Measurements from ENCODE around the gene F7.

The F7 gene

DNA sequence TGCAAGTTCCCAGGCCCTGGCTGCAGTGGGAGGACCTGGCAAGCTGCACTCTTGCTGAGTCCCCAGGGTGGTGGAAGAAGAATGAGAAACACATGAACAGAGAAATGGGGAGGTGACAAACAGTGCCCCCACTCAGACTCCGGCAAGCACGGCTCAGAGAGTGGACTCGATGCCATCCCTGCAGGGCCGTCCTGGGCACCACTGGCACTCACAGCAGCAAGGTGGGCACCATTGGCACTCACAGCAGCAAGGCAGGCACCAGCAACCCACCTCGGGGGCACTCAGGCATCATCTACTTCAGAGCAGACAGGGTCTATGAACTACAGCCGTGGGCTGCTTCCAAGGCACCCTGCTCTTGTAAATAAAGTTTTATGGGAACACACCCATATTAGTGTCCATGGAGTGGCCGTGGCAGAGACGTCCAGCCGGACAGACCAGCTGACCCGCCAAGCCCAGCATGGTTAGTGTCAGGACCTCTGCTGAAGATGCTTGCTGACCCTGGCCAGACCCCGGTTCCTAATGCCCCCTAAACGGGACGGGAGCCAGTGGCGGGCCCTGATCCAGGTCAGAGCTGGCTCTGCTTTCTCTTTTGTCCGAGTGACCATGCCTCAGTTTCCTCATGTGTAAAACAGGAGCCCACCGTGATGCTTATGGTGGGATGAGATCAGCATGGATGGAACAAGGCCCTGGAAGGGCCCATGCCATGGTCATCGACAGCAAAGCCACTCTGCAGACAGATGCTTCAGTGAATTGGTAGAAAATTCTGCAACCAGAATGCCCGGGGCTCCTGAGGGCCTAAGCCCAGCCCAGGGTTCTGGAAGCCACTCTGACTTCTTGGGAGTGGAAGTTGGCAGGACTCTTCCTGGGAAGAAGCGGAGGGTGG, 14.9 kb downstream of the F7 start:
- no peak overlapping the region for H4K91ac ChIP-seq (ENCODE audit: low read length)
- H2BK12ac ChIP-seq (ENCODE audit: low read length in 2 of 2): no peak overlapping the region
- no peak overlapping the region for H3K27ac ChIP-seq (ENCODE audit: low read length, poor library complexity, severe bottlenecking)
- H3K4me2 ChIP-seq (ENCODE audit: low read length, poor library complexity, severe bottlenecking): no peak overlapping the region
- H3K18ac ChIP-seq (ENCODE audit: low read depth in 1 of 2, low read length in 2 of 2): no peak overlapping the region
- H3K9ac ChIP-seq (ENCODE audit: low read length): no peak overlapping the region
- no peak overlapping the region for H3K4ac ChIP-seq (ENCODE audit: low read depth in 1 of 2, low read length in 2 of 2)
- no peak overlapping the region for H2AFZ ChIP-seq (ENCODE audit: low read depth, low read length)
- peaks cover 12 to 47% of the 10 kb centered on the region in 2 experiments for H3K27me3 ChIP-seq (ENCODE audit: control insufficient read depth in 1 of 2, insufficient read depth in 1 of 2, low read length in 2 of 2)
- H3K23ac ChIP-seq (ENCODE audit: low read length in 2 of 2): no peak overlapping the region
- no peak overlapping the region for H2BK5ac ChIP-seq (ENCODE audit: low read depth, low read length, poor library complexity, severe bottlenecking)
- H3K4me3 ChIP-seq (ENCODE audit: insufficient read depth in 1 of 2, low read depth in 1 of 2, low read length in 2 of 2): no peak overlapping the region
- no peak overlapping the region for H2BK15ac ChIP-seq (ENCODE audit: low read depth, poor library complexity, severe bottlenecking)
- no peak for DNase-seq
- no peak overlapping the region for H2AK5ac ChIP-seq (ENCODE audit: low read length, severe bottlenecking)
- no peaks in the 10 kb centered on the region for H3K36me3 ChIP-seq (ENCODE audit: control insufficient read depth in 1 of 2, insufficient read depth in 2 of 2, low read depth in 1 of 2, low read length in 2 of 2)
- no peaks in the 10 kb centered on the region for H3K9me3 ChIP-seq (ENCODE audit: control insufficient read depth, low read length)
- H4K8ac ChIP-seq (ENCODE audit: low read length): no peak overlapping the region
- no peaks in the 10 kb centered on the region for H3K79me1 ChIP-seq (replicated peaks; ENCODE audit: low read length, poor library complexity, severe bottlenecking)
- no peak overlapping the region for H2BK120ac ChIP-seq (ENCODE audit: low read depth, low read length)
- WGBS: 87% methylated on average over 19 of the region's 19 CpGs
- H3K4me1 ChIP-seq (ENCODE audit: control insufficient read depth, insufficient read depth, low read depth, low read length): peaks cover 11% of the 10 kb centered on the region
- H3K14ac ChIP-seq (ENCODE audit: low read length in 2 of 2): no peak overlapping the region

DNA sequence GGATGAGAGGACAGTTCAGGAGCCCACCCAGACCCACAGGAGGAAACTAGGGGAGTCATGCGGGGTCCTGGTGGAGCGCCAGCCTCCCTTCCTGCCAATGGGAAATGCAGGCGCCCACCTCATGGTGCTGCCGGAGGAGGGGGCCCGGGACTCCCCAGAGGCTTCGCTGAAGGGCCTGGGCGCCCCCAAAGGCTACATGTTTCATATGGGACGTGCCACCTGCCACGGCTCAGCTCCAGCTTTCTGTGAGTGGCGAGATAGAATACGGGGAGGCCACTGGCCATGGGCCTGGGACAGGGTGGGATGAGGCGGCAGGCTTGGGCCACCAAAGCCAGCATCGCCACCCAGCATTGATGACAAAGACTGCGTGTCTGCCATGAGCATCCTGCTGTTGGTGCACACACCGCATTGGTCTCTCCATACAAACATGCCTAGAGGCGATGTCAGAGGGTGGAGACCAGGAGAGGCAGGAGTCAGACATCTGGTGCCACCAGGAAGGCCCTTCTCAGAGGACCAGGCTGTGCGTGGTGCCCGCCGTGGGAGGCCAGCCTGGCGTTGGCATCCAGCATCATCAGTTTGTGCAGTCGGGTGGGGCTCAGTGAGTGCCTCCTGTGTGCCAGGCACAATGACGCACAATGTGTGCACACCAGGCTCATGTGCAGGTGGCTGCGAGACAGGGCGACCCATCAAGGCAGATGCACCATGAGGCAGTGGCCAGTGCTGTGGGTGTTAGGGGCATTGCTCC, 15.8 kb downstream of the F7 start:
- no peak overlapping the region for H3K4me2 ChIP-seq (ENCODE audit: low read length, poor library complexity, severe bottlenecking)
- peaks cover 11% of the 10 kb centered on the region for H3K4me1 ChIP-seq (ENCODE audit: control insufficient read depth, insufficient read depth, low read depth, low read length)
- H3K27ac ChIP-seq (ENCODE audit: low read length, poor library complexity, severe bottlenecking): no peak overlapping the region
- no peak overlapping the region for H2AFZ ChIP-seq (ENCODE audit: low read depth, low read length)
- no peak for DNase-seq
- H3K9ac ChIP-seq (ENCODE audit: low read length): no peak overlapping the region
- WGBS: 92% methylated on average over 24 of the region's 24 CpGs
- H2BK15ac ChIP-seq (ENCODE audit: low read depth, poor library complexity, severe bottlenecking): no peak overlapping the region
- H4K91ac ChIP-seq (ENCODE audit: low read length): no peak overlapping the region
- no peak overlapping the region for H3K4ac ChIP-seq (ENCODE audit: low read depth in 1 of 2, low read length in 2 of 2)
- H3K18ac ChIP-seq (ENCODE audit: low read depth in 1 of 2, low read length in 2 of 2): no peak overlapping the region
- H2BK120ac ChIP-seq (ENCODE audit: low read depth, low read length): no peak overlapping the region
- no peaks in the 10 kb centered on the region for H3K79me1 ChIP-seq (replicated peaks; ENCODE audit: low read length, poor library complexity, severe bottlenecking)
- H2BK5ac ChIP-seq (ENCODE audit: low read depth, low read length, poor library complexity, severe bottlenecking): no peak overlapping the region
- H3K9me3 ChIP-seq (ENCODE audit: control insufficient read depth, low read length): no peaks in the 10 kb centered on the region
- H3K36me3 ChIP-seq (ENCODE audit: control insufficient read depth in 1 of 2, insufficient read depth in 2 of 2, low read depth in 1 of 2, low read length in 2 of 2): peaks cover 0 to 3% of the 10 kb centered on the region in 2 experiments
- H3K14ac ChIP-seq (ENCODE audit: low read length in 2 of 2): no peak overlapping the region
- no peak overlapping the region for H2AK5ac ChIP-seq (ENCODE audit: low read length, severe bottlenecking)
- H3K27me3 ChIP-seq (ENCODE audit: control insufficient read depth in 1 of 2, insufficient read depth in 1 of 2, low read length in 2 of 2): peaks cover 7 to 39% of the 10 kb centered on the region in 2 experiments
- no peak overlapping the region for H4K8ac ChIP-seq (ENCODE audit: low read length)
- no peak overlapping the region for H3K4me3 ChIP-seq (ENCODE audit: insufficient read depth in 1 of 2, low read depth in 1 of 2, low read length in 2 of 2)
- no peak overlapping the region for H2BK12ac ChIP-seq (ENCODE audit: low read length in 2 of 2)
- H3K23ac ChIP-seq (ENCODE audit: low read length in 2 of 2): no peak overlapping the region

DNA sequence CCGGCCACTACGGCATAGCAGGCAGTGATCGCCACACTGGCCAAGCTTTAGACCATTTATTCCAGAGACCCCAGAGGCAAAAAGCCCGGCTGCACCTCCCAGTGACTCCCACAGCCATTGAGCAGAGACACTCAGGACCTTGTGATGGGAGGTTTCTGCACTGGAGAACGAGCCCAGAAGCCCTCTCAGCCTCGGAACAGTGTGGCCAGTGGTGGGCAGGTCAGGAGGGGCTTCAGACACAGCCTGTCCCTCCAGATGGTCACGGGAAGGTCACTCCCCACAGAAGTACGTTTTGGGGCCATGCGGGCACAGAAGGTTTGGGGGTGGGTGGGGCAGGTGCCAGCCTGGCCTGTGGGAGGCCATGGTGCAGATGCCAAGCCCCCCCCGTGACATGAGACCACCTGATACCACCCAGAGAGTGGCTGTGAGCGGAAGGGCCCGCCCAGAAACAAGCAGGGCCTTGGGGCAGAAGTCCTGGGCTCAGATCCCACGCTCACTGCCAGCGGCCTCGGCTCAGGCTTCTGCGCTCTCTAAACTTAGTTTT, 16.4 kb downstream of the F7 start:
- Histone ChIP-seq H3K36me3 (ENCODE audit: control insufficient read depth in 1 of 2, insufficient read depth in 2 of 2, low read depth in 1 of 2, low read length in 2 of 2) (peaks cover 0 to 3% of the 10 kb centered on the region in 2 experiments), H3K18ac (ENCODE audit: low read depth in 1 of 2, low read length in 2 of 2) (no peak overlapping the region), H2AK5ac (ENCODE audit: low read length, severe bottlenecking) (no peak overlapping the region), H3K4me2 (ENCODE audit: low read length, poor library complexity, severe bottlenecking) (no peak overlapping the region), H3K4me1 (ENCODE audit: control insufficient read depth, insufficient read depth, low read depth, low read length) (peaks cover 11% of the 10 kb centered on the region), H2BK12ac (ENCODE audit: low read length in 2 of 2) (no peak overlapping the region), H3K14ac (ENCODE audit: low read length in 2 of 2) (no peak overlapping the region), H2AFZ (ENCODE audit: low read depth, low read length) (no peak overlapping the region), H3K4ac (ENCODE audit: low read depth in 1 of 2, low read length in 2 of 2) (no peak overlapping the region), H3K9ac (ENCODE audit: low read length) (peak overlapping the region; percentile 60), H2BK15ac (ENCODE audit: low read depth, poor library complexity, severe bottlenecking) (no peak overlapping the region), H3K79me1 (replicated peaks; ENCODE audit: low read length, poor library complexity, severe bottlenecking) (no peaks in the 10 kb centered on the region), H3K9me3 (ENCODE audit: control insufficient read depth, low read length) (no peaks in the 10 kb centered on the region), H3K27ac (ENCODE audit: low read length, poor library complexity, severe bottlenecking) (no peak overlapping the region), H3K27me3 (ENCODE audit: control insufficient read depth in 1 of 2, insufficient read depth in 1 of 2, low read length in 2 of 2) (peaks cover 7 to 40% of the 10 kb centered on the region in 2 experiments), H4K91ac (ENCODE audit: low read length) (no peak overlapping the region), H2BK5ac (ENCODE audit: low read depth, low read length, poor library complexity, severe bottlenecking) (no peak overlapping the region), H2BK120ac (ENCODE audit: low read depth, low read length) (no peak overlapping the region), H3K4me3 (ENCODE audit: insufficient read depth in 1 of 2, low read depth in 1 of 2, low read length in 2 of 2) (peak overlapping the region in 1 of 2 experiments; percentile 66), H4K8ac (ENCODE audit: low read length) (no peak overlapping the region), H3K23ac (ENCODE audit: low read length in 2 of 2) (no peak overlapping the region)
- no peak for DNase-seq
- WGBS: 87% methylated on average over 16 of the region's 16 CpGs

All from mesenchymal stem cell (in vitro differentiated cells and primary cell).